HCT116 (cell line): ENCODE results near the gene PGA5.

Experiments used
- CTCF ChIP-seq, 3 experiments: fragments of 200-600 bp in 1 of 3; sonication (generic) in 1 of 3; IDR thresholded peaks in 2 of 3; conservative IDR thresholded peaks in 1 of 3; 2 replicates each; pipeline ENCODE4 v1.5.1; 2012 to 2017; ENCODE audit warnings: low read depth in 2 of 3, low read length in 2 of 3, antibody characterized with exemption in 1 of 3, borderline replicate concordance in 1 of 3, control low read depth in 1 of 3, mild to moderate bottlenecking in 1 of 3, mixed read lengths in 1 of 3, mixed run types in 1 of 3, moderate library complexity in 1 of 3; ENCODE audit not compliant: insufficient read depth in 1 of 3
- SIN3A ChIP-seq: IDR thresholded peaks from 2 replicates; pipeline ENCODE4 v1.6.1; 2012; ENCODE audit warnings: low read depth

GRCh38 chr11:61272731-61273130 is 31.8 kb downstream of the PGA5 start:
- TF ChIP-seq CTCF (IDR thresholded peaks at IDR 0.05 in 2 of 3, conservative IDR thresholded peaks at IDR 0.05 in 1 of 3; ENCODE audit: borderline replicate concordance in 1 of 3, insufficient read depth in 1 of 3, low read depth in 2 of 3, low read length in 2 of 3), result no peak
- no peak for TF ChIP-seq SIN3A
